NCI-H446 treated with DMSO at 0.1 percent for 48 hours (cell line): ENCODE results near the gene SEMA4B.
A peak's percentile ranks its signal among the peaks of the same experiment; 100 is the strongest.
"Not testable (repeated sequence)": the region's sequence is repeated elsewhere in the genome, so short reads cannot be mapped to it uniquely, and the experiment has no call there.

ENCODE experiments used
- DNase-seq: peaks from one replicate; lab custom pipeline; 2025; lab: John Stamatoyannopoulos, UW

The SEMA4B gene

DNA sequence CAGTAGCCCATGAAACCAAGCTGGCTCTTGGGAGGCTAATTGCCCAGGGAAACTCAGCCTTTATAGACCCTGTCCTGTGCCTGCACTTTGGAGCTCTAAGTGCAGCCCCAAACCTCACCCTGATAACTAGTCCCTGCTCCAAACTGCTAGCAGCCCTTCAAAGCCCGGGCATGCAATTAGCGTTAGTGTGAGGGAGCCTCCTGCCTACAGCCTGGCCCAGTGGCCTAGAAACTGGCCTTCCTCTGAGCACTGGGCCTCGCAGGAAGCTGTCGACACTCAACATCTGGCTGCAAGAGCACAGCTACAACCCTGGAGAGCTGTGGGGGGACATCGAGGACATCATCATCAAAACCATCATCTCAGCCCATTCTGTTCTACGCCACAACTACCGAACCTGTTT, 56.6 kb downstream of the SEMA4B start:
- no peak for DNase-seq

- DNase-seq = no peak
Observed at GRCh38 chr15:90259524-90259923, 58.4 kb downstream of the SEMA4B start.

DNA sequence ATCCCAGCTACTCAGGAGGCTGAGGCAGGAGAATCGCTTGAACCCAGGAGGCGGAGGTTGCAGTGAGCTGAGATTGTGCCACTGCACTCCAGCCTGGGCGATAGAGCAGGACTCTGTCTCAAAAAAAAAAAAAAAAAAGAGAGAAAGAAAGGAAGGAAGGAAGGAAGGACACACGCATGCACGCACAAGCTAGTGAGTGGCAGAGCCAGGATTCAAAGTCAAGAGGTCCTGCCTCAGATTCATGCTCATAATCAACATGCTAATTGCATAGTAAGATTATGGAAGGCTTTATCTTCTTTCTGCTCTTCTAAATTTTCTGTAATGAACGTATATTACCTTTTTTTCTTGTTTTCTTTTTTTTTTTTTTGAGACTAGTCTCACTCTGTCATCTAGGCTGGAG, 59.6 kb downstream of the SEMA4B start:
- not testable (repeated sequence) for DNase-seq

- DNase-seq = no peak
Observed at GRCh38 chr15:90261811-90262210, 60.7 kb downstream of the SEMA4B start.

DNA sequence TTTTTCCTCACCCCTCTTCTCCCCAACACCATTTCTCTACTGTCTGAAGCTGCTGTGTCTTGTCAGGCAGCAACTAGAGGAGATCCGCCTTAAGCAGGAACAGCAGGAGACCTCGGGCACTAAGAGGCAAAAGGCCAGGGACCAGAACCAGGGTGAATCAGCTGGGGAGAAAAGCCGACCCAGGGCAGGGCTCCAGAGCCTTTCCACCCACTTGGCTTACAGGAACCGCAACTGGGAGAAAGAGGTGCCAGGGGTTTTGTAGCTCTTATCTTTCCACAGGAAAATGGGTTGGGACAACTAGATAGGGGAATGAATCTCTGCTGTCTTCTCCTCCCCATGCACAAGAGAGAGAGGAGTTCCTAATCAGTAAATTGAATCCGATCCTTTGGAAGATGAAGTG, 61.3 kb downstream of the SEMA4B start:
- DNase-seq = no peak

DNA sequence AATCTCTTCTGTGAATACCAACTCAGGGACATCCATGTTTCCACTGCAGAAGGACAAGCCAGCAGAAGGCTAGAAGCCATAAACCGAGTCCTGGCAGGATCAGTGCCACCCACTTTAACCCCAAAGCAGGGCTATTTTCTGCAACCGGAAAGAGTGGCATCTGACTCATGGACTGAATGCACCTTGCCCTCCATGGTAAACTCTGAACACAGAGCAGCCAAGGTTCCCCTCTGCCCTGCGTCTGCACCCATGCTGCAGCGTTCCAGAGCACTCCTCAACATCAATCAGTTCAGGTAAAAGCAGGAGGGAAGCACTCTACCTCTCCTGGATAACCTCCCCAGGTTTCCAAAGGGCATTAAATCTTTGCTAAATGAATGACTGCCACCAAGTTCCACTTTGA, 63.5 kb downstream of the SEMA4B start:
- no peak for DNase-seq

GRCh38 chr15:90265271-90266060, 64.3 kb downstream of the SEMA4B start, which contains the start of gene NGRN:
TSS of gene NGRN (plus strand) at chr15:90265672. CDS start at chr15:90265713, 41 bp downstream.
- peak; percentile 68 for DNase-seq

DNA sequence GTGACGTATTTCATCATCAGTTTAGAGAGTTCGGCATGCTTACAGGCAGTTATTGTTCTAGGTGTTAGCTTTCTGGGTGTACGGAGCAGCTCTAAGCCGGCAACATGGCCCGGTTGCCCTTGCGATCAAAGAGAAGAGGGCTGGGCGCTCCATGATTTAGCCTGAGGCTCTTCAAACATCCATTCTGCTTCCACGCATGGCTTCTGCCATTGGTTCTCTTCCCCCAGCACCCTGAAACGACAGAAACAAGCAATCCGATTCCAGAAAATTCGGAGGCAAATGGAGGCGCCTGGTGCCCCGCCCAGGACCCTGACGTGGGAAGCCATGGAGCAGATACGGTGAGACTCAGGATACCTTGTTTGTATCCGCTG, 64.9 kb downstream of the SEMA4B start:
- DNase-seq = no peak

DNA sequence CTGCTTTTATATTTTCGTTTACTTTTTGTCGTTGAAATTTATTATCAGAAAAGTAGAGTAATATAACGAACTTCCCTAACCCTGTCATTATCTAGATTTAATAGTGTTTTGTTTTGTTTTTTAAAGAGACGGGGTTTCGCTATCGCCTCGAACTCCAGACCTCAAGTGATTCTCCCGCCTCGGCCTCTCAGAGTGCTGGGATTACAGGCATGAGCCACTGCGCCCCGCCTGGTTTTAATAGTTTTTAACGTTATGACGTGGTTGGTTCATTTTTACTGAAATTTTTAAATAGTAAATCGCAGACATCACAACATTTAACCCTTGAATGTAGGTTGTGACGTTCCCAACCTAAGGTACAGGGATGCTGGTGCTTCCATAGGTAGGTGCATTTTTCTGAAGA, 65.4 kb downstream of the SEMA4B start:
- DNase-seq = no peak

DNA sequence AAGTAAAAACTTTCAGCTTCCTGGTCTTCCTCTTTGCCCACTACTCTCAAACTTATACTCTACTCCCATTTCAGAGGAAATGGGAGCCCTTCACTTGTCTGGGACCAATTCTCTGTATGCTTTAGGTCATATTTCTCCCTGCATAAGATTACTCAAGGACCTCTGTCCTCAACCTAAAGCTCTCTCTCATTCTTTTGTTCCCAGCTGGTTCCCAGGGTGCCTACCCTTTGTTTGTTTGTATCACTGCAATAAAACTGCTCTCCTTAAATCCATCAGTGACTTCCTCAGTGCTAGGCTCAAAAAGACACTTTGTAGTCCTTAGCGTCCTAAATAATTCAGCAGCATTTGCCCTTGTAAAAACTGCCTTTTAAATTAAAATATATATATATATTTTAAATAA, 67.3 kb downstream of the SEMA4B start:
- no peak for DNase-seq

DNA sequence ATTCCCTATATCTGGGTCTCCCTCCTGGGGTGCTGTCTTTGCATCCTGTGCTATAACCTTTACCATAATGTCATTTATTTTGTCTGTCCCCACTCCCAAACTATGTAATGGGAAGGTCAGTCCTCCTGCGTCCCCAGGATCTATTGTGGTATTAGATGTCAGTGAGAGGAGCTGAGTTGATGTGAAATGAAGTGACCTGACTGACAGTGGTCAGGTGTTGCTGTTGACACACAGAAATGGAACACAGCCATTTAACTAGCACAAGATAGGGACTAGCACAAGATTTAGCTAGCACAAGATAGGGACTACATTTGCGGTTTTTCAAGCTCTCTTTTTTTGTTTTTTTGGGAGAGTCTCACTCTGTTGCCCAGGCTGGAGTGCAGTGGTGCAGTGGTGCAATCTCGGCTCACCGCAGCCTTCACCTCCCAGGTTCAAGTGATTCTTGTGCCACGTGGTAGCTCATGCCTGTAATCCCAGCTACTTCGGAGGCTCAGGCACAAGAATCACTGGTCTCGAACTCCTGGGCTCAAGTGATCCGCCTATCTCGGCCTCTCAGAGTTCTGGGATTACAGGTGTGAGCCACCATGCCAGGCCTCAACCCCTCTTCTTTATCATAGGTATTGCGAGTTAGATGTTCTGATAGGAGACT, 69.5 kb downstream of the SEMA4B start:
- DNase-seq = no peak

DNA sequence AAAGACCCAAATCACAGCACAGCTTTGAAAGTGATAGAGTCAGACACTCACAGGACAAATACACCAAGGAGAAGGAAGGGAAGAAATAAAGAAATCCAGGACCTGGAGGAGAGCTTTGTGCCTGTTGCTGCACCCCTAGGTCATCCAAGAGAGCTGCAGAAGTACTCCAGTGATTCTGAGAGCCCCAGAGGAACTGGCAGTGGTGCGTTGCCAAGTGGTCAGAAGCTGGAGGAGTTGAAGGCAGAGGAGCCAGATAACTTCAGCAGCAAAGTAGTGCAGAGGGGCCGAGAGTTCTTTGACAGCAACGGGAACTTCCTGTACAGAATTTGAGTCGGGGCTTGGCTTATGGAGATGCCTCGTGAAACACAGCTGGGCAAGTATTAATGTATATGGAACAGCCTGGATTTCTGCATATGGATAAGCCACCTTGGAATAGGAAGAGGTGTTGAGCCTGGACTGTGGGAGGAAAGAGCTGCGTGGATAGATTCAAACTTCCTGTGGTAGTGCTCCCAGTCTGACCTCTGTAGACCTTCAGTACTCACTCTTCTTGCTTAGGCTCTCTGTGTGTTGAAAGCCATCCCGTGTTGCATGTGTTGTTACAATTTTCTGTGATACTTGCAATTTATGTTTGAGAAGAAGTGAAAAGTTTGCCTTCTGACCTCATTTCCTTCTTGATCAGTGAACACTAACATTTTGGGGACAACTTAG, 70.5 kb downstream of the SEMA4B start:
- DNase-seq = no peak

DNA sequence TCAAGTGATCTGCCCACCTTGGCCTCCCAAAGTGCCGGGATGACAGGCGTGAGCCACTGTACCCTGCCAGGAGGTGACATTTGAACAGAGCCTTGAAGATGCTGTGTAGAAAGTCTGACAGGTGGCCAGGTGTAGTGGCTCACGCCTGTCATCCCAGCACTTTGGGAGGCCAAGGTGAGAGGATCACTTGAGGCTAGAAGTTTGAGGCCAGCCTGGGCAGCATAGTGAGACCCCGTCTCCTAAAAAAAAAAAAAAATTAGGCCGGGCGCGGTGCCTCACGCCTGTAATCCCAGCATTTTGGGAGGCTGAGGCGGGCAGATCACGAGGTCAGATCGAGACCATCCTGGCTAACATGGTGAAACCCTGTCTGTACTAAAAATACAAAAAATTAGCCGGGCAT, 77.3 kb downstream of the SEMA4B start:
- not testable (repeated sequence) for DNase-seq
